Muscle layer of colon (tissue), 2 donors: ENCODE results near the gene RAD21L1.

Experiments used
- H3K27ac ChIP-seq: one replicate; pipeline ENCODE4 v1.7.0; 2013; ENCODE audit warnings: low read depth, mild to moderate bottlenecking, low read length, moderate library complexity
- H3K27me3 ChIP-seq, 2 donors: one replicate each; pipeline ENCODE4 v1.7.0; 2013; ENCODE audit warnings: low read length in 2 of 2, mild to moderate bottlenecking in 2 of 2; ENCODE audit not compliant: insufficient read depth in 2 of 2, control insufficient read depth in 1 of 2
- H3K36me3 ChIP-seq: one replicate; pipeline ENCODE4 v1.7.0; 2013; ENCODE audit warnings: mild to moderate bottlenecking, low read length; ENCODE audit not compliant: insufficient read depth
- H3K4me1 ChIP-seq: one replicate; pipeline ENCODE4 v1.7.0; 2013; ENCODE audit warnings: mild to moderate bottlenecking, low read length; ENCODE audit not compliant: insufficient read depth
- H3K4me3 ChIP-seq, 2 donors: one replicate each; pipeline ENCODE4 v1.7.0; 2013; ENCODE audit warnings: low read length in 2 of 2, low read depth in 1 of 2, mild to moderate bottlenecking in 1 of 2, moderate library complexity in 1 of 2
- H3K9ac ChIP-seq: one replicate; pipeline ENCODE4 v1.7.0; 2013; ENCODE audit warnings: low read length
- H3K9me3 ChIP-seq: one replicate; pipeline ENCODE4 v1.7.0; 2013; ENCODE audit warnings: mild to moderate bottlenecking, low read length
- donor health status: abdominal sarcoma.
- donor health status: Adenocarcinoma of cecum.

RAD21L1 gene

DNA sequence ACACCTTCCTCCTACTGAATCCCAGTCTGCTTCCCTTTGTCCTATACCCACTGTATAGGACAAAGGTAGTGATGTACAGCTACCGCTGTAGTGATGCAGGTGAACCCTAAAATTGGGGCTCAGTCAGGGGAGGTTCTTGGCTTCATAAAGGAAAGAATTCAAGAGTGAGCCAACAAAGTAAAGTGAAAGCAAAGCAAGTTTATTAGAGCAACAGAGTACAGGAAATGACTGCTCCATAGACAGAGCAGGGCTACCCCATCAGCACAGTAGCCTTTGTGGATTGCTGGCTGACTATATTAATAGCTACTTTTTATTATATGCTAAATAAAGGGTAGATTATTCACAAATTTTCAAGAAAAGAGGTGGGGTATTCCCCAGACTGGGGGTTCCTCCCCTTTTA lies 25.9 kb upstream of the RAD21L1 start:
- Histone ChIP-seq H3K4me1 (no peaks in the 10 kb centered on the region), H3K9me3 (no peaks in the 10 kb centered on the region), H3K36me3 (no peaks in the 10 kb centered on the region), H3K27me3 (no peaks in the 10 kb centered on the region), H3K9ac (no peak overlapping the region), H3K4me3 (no peak overlapping the region), H3K27ac (no peak overlapping the region)

DNA sequence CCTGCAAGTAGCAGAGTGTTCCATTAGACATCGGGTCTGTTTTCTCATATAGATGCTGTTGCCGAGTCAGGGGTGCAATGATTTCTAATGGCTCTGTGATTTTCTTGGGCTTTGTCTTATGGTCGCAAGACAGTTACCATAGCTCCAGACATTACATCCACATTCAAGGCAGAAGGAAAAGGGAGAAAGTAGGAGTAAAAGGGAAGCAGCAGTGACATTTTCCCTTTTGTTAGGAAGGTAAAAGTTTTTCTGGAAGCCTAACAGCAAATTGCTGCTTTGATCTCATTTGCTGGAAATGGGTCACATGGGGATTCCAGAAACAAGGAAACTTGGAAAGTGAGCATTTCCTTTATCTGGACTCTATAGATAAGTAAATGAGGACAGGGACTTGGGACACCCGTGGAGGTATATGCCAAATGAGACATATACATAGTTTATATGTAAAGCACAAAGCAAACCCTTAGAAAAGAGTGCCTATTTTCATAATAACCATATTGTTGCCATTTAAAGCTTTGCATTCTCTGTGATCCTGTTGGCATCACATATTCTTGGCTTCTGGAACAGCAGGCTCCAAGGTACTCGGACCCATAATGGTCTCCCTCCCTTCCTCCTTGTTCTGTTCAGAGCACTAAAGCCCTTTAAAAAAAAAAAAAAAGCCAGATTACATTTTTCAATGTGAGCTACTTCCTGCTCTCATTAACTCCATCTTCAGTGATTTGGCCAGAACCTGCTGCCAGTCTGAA lies 22.9 kb upstream of the RAD21L1 start, which contains the start of gene C20orf202:
Gene C20orf202, plus strand, starts transcription at position 693 of the 743 bp plus-strand sequence. CDS start 132 bp downstream, outside the sequence.
- H3K9me3 ChIP-seq: no peaks in the 10 kb centered on the region
- H3K4me3 ChIP-seq: no peak within 1 kb of the TSS
- H3K36me3 ChIP-seq: no peaks in the 10 kb centered on the region
- H3K4me1 ChIP-seq: no peaks in the 10 kb centered on the region
- no peak within 1 kb of the TSS for H3K9ac ChIP-seq
- no peak within 1 kb of the TSS for H3K27ac ChIP-seq
- no peaks in the 10 kb centered on the region for H3K27me3 ChIP-seq

DNA sequence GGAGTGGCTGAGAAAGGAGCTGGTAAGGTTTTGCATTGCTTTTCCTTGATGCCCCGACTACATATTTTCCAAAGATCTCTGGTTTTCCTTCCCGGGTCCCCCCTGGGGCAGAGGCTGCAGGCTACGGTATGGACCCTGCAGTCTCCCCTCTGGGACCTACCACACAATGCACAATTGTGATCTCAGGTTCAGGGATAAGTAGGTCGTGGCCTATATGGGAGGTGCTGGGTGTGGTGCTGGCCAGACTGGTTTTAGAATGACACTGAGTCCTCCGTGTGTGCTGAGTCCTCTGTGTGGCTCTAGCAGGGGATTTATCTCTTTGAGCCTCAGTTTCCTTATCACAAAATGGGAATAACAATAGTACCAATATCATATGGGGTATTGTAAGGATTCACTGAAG lies 22.2 kb upstream of the RAD21L1 start:
- Histone ChIP-seq H3K36me3 (no peaks in the 10 kb centered on the region), H3K4me3 (no peak overlapping the region), H3K4me1 (no peaks in the 10 kb centered on the region), H3K27me3 (no peaks in the 10 kb centered on the region), H3K27ac (no peak overlapping the region), H3K9me3 (no peaks in the 10 kb centered on the region), H3K9ac (no peak overlapping the region)

DNA sequence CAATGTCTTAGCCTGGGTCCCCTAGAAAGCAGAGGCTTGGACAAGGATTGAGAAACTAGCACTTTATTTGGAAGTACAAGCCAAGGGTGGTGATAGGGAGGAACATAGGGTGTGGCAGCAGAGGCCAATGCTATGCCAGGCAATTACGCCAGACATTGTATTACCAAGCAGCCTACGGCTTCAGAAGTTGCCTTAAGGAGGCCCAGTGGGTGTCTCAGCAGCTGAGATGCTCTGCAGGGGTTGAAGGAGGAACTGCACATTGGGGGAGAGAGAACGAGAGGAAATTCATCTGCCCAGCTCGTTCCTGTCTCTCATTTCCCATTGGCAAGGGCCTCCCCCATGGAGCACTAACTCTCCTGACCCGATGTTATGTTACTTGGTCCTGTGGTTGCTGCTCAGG lies 21.7 kb upstream of the RAD21L1 start:
- no peak overlapping the region for H3K27ac ChIP-seq
- no peaks in the 10 kb centered on the region for H3K27me3 ChIP-seq
- H3K36me3 ChIP-seq: no peaks in the 10 kb centered on the region
- H3K4me3 ChIP-seq: no peak overlapping the region
- H3K4me1 ChIP-seq: no peaks in the 10 kb centered on the region
- no peaks in the 10 kb centered on the region for H3K9me3 ChIP-seq
- H3K9ac ChIP-seq: no peak overlapping the region

DNA sequence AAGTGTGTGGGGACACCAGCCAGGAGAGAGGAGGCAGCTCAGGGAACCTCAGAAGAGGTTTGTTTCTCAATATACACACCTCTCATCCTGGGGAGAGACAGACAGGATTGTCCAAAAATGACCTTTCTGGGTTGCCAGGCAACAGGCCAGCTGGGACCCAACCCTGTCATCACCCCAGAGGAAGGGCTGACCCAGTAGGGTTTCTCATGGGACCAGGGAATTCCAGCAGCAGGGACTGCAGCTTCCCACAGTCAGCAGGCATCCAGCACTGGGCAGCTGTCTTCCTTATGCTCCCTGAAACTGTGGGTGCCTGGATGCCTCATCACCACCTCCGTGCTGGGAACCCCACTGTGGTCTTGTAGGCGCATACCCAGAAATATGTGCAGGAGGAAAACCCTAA lies 21.3 kb upstream of the RAD21L1 start:
- no peak overlapping the region for H3K4me3 ChIP-seq
- no peak overlapping the region for H3K9ac ChIP-seq
- no peaks in the 10 kb centered on the region for H3K27me3 ChIP-seq
- no peak overlapping the region for H3K27ac ChIP-seq
- no peaks in the 10 kb centered on the region for H3K36me3 ChIP-seq
- H3K4me1 ChIP-seq: no peaks in the 10 kb centered on the region
- H3K9me3 ChIP-seq: no peaks in the 10 kb centered on the region

DNA sequence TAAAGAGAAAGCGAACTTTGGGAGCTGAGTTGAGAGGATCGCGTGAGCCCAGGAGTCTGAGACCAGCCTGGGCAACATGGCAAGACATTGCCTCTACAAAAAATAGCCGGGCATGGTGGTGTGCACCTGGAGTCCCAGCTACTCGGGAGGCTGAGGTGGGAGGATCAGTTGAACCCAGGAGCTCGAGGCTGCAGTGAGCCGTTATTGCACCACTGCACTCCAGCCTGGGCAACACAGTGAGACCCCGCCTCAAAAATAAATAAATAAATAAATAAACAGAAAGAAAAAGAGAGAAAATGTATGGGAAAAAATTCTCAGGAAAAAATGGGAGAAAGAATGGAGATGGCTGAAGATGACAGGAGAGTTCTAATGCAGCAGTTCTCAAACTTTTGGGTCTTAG lies 20.0 kb upstream of the RAD21L1 start:
- no peaks in the 10 kb centered on the region for H3K27me3 ChIP-seq
- no peaks in the 10 kb centered on the region for H3K4me1 ChIP-seq
- no peaks in the 10 kb centered on the region for H3K9me3 ChIP-seq
- H3K4me3 ChIP-seq: no peak overlapping the region
- H3K36me3 ChIP-seq: no peaks in the 10 kb centered on the region
- no peak overlapping the region for H3K9ac ChIP-seq
- H3K27ac ChIP-seq: no peak overlapping the region

DNA sequence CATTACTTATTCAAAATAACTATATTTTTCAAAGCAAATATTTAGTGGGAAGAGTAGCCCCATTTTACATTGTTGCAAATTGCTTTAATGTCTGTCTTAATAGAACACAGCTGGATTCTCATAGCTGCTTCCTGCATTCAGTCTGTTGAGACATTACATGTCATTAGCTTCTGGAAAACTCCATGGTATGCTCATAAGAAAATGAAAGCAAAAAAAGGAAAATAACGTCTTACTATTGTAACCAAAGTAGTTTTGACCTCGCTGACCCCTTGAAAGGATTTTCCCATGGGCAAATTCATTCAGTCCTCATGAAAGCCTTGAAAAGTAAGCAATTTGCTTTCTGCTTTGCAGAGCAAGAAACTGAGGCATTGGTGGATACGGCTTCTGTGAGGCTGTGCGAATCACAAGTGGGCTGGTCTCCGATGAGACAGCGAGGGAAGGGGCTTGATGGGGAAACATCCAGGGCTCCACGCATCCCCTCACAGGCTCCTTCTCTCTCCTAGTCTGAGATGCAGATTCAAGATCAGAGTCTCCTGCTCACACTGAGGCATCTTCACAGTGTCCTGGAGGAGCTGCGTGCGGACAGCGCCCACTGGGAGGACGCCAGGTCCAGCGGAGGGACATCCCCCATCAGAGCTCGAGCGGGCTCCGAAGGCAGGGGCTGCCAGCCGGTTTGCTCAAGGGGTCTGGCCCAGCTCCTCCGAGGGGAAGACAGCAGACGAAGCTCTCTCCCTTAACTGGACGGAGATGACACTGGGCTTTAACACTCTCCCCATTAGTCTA lies 19.3 kb upstream of the RAD21L1 start:
- H3K4me3 ChIP-seq: no peak overlapping the region
- no peak overlapping the region for H3K9ac ChIP-seq
- no peaks in the 10 kb centered on the region for H3K27me3 ChIP-seq
- H3K27ac ChIP-seq: no peak overlapping the region
- H3K9me3 ChIP-seq: no peaks in the 10 kb centered on the region
- no peaks in the 10 kb centered on the region for H3K36me3 ChIP-seq
- no peaks in the 10 kb centered on the region for H3K4me1 ChIP-seq

DNA sequence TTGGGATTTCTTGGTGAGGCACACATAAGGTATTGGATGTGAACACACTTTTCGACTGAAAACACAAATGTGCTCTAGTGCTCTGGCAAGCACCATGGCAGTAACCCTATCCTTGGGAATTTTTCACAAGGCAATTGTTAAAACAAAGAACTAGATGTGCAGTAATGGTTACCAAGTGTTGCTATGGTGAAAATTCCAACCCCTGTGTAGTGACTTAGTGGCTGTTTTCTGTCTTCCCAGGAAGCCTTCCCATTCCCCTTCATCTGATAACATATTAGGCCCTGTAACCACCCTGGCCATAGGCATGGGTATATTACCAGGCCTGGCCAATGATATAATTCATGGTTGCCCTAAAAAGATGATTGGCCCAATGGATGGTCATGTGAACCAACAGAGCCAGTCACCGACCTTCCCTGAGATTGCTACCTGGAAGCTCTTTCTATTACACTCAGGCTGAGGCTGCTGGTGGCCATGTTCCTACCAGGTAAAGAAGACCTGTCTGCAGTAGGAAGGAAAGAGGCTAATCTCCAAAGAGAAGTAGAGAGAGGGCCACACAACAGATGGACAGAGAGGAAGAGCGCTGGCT lies 18.5 kb upstream of the RAD21L1 start:
- Histone ChIP-seq H3K27me3 (no peaks in the 10 kb centered on the region), H3K4me3 (no peak overlapping the region), H3K4me1 (no peaks in the 10 kb centered on the region), H3K9ac (no peak overlapping the region), H3K9me3 (no peaks in the 10 kb centered on the region), H3K27ac (no peak overlapping the region), H3K36me3 (no peaks in the 10 kb centered on the region)

DNA sequence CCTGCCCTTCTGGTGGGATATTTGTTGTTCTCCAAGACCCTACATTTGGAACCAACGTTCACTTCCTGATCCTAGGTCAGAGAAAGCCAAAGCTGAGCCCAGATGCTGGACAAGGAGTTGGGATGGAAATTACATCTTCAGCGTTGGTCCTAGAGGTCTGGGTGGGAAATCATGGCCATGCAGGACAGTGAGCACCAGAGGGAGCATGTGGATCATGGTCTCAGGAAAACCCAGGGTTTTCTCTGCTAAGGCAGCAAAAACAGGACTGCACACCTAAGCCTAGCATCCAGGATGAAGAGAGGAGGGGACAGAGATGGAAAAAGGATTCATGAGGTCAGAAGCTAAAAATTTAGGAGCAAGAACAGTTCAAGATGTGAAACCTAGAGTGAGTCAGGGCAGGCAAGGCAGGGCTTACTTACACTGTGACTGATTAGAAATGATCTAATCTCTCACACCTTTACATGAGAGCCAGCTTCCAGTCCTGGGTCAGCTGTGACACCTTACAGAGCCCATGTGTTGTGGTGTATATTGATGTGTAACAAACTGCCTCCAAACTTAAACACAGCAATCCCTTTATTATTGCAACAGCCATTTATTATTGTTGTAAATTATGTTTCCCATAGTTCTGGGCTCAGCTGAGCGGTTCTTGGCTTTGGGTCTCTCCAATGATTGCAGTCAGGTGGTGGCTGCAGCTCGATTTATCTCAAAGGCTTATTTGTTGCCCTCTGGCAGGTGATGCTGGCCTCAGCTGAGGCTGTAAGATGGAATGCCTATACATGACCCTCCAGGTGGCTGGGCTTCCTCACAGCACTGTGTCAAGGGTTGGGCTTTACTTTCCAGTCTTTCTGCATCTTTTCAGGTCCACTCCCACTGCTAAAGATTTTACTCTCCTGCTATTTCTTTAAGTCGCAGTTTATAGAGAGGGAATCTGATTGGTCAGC lies 16.1 kb upstream of the RAD21L1 start:
- Histone ChIP-seq H3K27me3 (no peaks in the 10 kb centered on the region), H3K9ac (no peak overlapping the region), H3K9me3 (no peaks in the 10 kb centered on the region), H3K36me3 (no peaks in the 10 kb centered on the region), H3K4me3 (no peak overlapping the region), H3K27ac (no peak overlapping the region), H3K4me1 (peaks cover 4% of the 10 kb centered on the region)

DNA sequence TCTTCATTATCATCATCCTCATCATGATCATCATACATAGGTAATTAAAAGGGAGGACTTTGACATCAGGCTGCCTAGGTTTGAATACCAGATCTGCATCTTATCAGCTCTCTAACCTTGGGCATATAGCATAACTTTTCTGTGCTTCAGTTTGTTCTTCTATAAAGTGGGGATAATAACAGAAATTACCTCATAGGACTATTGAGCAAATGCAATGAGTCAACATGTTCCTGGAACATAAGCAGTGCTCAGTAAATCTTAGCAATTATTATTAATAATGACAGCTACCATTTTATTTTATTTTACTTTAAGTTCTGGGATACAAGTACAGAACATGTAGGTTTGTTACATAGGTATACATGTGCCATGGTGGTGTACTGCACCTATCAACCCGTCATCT lies 15.3 kb upstream of the RAD21L1 start:
- Histone ChIP-seq H3K27me3 (no peaks in the 10 kb centered on the region), H3K9ac (no peak overlapping the region), H3K4me1 (peaks cover 4% of the 10 kb centered on the region), H3K27ac (no peak overlapping the region), H3K4me3 (no peak overlapping the region), H3K36me3 (no peaks in the 10 kb centered on the region), H3K9me3 (no peaks in the 10 kb centered on the region)

DNA sequence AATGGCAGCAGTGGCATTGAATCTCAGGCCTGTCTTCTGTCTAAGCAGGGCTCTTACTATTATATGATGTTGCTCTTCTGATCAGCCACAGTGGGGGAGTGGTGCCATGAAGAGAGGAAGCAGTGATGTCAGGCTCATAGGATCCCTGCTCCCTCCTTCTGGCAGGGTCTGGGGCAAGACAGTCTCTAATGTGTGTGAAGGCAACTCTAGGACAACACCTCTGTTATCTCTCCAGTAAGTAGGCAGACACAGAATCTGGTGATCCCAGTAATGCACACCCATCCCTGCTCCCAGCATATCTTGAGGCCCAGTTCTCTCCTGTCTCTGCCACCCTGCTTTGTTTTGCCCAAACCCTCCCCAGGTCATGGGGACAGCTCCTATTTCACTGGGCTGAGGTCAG lies 13.8 kb upstream of the RAD21L1 start:
- H3K27me3 ChIP-seq: no peaks in the 10 kb centered on the region
- H3K9me3 ChIP-seq: no peaks in the 10 kb centered on the region
- no peaks in the 10 kb centered on the region for H3K36me3 ChIP-seq
- H3K27ac ChIP-seq: no peak overlapping the region
- H3K4me1 ChIP-seq: peaks cover 4% of the 10 kb centered on the region
- no peak overlapping the region for H3K9ac ChIP-seq
- H3K4me3 ChIP-seq: no peak overlapping the region
